Chondrocyte (in vitro differentiated cells): ENCODE measurements around the gene ZSCAN4. TPM values are rescaled to one million over a fixed set of nuclear protein-coding genes. Genes with fewer than 3 reads are reported as not detected.

ENCODE experiments used
- DNase-seq: peaks from one replicate; pipeline ENCODE4 v3.0.0; 2021; ENCODE audit warnings: mixed read lengths, low spot score
- H3K27ac Mint-ChIP-seq: one replicate; pipeline ENCODE4 v1.8.0; 2021; ENCODE audit warnings: mild to moderate bottlenecking, moderate library complexity, mixed read lengths; ENCODE audit not compliant: unreplicated experiment
- H3K27me3 Mint-ChIP-seq: 2 replicates; pipeline ENCODE4 v1.8.0; 2021; ENCODE audit warnings: low read depth, mixed read lengths
- H3K36me3 Mint-ChIP-seq: 2 replicates; pipeline ENCODE4 v1.8.0; 2021; ENCODE audit warnings: low read depth, mixed read lengths
- H3K4me1 Mint-ChIP-seq: 2 replicates; pipeline ENCODE4 v1.8.0; 2021; ENCODE audit warnings: low read depth, mild to moderate bottlenecking, mixed read lengths
- H3K4me3 Mint-ChIP-seq: one replicate; pipeline ENCODE4 v1.8.0; 2021; ENCODE audit warnings: mild to moderate bottlenecking, moderate library complexity, mixed read lengths; ENCODE audit not compliant: unreplicated experiment
- H3K9me3 Mint-ChIP-seq: 2 replicates; pipeline ENCODE4 v1.8.0; 2021; ENCODE audit warnings: low read depth, mixed read lengths
- total RNA-seq: library from RNA; stranded (reverse); gene quantifications from 3 replicates; pipeline ENCODE4 v1.2.1, GENCODE V29; 2021
- TF ChIP-seq, protein P1 (sequence below): fragments of 200-600 bp; sonication (generic); IDR thresholded peaks from 2 replicates; pipeline ENCODE4 v1.5.0; 2021; ENCODE audit warnings: antibody characterized with exemption, mild to moderate bottlenecking, moderate library complexity

ZSCAN4 gene
- total RNA-seq, 1 donor from 2014 or later: not detected

DNA sequence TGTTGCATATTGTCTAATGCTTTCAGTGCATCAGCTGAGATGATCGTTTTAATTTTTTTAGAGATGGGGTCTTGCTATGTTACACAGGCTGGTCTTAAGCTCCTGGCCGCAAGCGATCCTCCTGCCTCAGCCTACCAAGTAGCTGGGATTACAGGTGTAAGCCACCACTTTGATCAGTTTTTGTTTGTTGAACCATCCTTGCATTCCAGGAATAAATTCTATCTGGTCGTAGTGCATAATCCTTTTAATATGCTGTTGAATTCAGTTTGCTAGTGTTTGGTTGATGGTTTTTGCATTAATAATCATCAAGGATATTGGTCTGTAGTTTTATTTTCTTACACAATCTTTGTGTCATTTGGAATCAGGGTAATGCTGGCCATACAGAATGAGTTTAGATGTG is 31.4 kb upstream of the ZSCAN4 start:
- peaks cover 69% of the 10 kb centered on the region for H3K36me3 Mint-ChIP-seq
- peaks cover 18% of the 10 kb centered on the region for H3K4me1 Mint-ChIP-seq
- no peak for DNase-seq

DNA sequence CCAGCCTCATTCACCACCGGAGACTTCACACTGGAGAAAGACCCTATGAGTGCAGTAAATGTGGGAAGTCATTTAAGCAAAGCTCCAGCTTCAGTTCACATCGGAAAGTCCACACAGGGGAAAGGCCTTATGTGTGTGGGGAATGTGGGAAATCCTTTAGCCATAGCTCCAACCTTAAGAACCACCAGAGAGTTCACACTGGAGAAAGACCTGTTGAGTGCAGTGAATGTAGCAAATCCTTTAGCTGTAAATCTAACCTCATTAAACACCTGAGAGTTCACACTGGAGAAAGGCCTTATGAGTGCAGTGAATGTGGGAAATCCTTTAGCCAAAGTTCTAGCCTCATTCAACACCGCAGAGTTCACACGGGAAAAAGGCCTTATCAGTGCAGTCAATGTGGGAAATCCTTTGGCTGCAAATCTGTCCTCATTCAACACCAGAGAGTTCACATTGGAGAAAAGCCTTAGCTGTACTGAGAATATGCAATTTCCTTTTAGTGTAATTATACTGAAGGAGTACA is 27.0 kb upstream of the ZSCAN4 start:
- no peaks in the 10 kb centered on the region for H3K4me1 Mint-ChIP-seq
- TF ChIP-seq, protein P1, sequence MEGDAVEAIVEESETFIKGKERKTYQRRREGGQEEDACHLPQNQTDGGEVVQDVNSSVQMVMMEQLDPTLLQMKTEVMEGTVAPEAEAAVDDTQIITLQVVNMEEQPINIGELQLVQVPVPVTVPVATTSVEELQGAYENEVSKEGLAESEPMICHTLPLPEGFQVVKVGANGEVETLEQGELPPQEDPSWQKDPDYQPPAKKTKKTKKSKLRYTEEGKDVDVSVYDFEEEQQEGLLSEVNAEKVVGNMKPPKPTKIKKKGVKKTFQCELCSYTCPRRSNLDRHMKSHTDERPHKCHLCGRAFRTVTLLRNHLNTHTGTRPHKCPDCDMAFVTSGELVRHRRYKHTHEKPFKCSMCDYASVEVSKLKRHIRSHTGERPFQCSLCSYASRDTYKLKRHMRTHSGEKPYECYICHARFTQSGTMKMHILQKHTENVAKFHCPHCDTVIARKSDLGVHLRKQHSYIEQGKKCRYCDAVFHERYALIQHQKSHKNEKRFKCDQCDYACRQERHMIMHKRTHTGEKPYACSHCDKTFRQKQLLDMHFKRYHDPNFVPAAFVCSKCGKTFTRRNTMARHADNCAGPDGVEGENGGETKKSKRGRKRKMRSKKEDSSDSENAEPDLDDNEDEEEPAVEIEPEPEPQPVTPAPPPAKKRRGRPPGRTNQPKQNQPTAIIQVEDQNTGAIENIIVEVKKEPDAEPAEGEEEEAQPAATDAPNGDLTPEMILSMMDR: no peak
- no peak for DNase-seq
- H3K27ac Mint-ChIP-seq: no peak overlapping the region
- H3K36me3 Mint-ChIP-seq: peaks cover 58% of the 10 kb centered on the region
- no peaks in the 10 kb centered on the region for H3K27me3 Mint-ChIP-seq
- peaks cover 50% of the 10 kb centered on the region for H3K9me3 Mint-ChIP-seq
- no peak overlapping the region for H3K4me3 Mint-ChIP-seq

More for the DNA sequence above, 31.4 kb upstream of the ZSCAN4 start:
- TF ChIP-seq, protein P1: no peak
- Mint-ChIP-seq H3K27ac (no peak overlapping the region), H3K27me3 (no peaks in the 10 kb centered on the region), H3K9me3 (peaks cover 57% of the 10 kb centered on the region), H3K4me3 (no peak overlapping the region)

DNA sequence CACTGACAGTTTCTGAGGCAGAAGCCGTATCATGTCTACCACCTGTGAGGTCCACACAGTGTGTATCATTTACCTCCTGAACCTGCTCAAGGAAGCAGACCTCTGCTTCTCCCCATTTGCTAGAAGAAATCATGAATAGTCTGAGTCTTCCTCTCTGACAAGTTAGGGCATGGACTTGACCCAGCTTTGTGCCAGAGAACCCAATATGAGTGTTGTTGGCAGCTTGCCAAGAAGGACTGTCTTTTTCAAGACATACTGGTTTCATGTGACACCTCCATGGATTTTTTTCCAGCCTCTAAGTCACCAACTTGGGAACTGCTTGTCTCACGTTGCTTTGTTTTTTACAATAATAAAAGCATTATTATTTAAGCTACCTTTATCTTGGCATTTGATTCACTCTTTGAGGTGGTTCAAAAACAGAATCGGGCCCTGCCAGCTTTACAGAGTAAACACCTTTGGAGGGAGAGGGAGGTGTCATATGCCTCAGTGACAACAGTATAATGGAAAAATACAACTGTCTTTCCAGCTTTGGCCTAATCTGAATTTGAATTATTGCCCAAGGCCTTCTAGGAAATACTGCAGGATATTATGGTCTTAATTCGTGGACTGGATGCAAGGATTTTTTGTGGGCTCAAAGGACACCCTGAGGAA is 26.2 kb upstream of the ZSCAN4 start:
- no peaks in the 10 kb centered on the region for H3K4me1 Mint-ChIP-seq
- no peak overlapping the region for H3K27ac Mint-ChIP-seq
- peaks cover 42% of the 10 kb centered on the region for H3K9me3 Mint-ChIP-seq
- H3K4me3 Mint-ChIP-seq: no peak overlapping the region
- DNase-seq: no peak
- H3K36me3 Mint-ChIP-seq: peaks cover 50% of the 10 kb centered on the region
- H3K27me3 Mint-ChIP-seq: no peaks in the 10 kb centered on the region
- TF ChIP-seq, protein P1: no peak

DNA sequence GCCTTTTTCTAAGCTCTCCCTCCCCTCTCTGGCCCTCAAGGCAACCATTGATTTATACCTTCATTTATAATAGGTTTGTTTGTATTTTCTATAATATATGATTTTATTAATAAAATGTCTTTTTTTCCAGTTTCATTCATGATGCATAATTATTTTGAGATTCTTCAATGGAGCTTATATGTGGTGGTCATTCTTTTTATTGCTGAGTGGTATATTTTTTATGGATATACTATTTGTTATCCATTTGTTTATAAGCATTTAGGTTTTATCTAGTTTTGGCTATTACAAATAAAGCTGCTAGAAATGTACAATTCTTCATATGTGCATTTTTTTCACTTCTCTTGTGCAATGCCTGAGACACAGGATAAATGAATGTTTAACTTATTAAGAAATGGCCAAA is 25.0 kb upstream of the ZSCAN4 start:
- peaks cover 42% of the 10 kb centered on the region for H3K36me3 Mint-ChIP-seq
- no peaks in the 10 kb centered on the region for H3K27me3 Mint-ChIP-seq
- TF ChIP-seq, protein P1: no peak

DNA sequence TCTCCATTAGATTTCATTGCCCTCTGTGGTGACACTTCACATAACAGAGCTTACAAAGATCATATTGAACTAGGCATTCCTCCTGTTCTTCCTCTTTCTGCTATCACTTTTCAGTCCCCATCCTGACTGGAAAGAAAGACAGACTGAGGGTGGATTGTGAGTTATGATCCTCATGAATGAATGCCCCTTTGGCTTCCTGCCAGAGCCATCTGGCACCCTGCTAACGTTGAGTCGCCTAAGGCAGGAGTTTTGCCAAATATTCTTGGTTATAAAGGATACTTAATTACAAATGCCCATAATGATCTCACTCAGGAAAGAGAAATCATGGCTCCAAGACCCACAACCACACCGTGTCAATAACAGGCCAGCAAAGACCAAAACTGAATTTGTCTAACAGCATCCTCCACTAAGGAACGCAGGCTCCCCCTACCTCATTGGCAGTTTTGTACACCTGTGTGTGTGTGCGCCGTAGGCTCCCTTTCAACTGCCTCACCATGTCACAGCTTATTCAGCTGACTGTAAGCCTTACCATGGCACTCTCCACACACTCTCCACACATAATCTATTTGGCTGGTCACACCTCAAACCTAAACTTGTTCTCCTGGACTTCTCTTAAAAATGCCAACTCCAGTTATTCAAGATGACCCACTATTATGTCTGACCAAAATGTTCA is 20.3 kb upstream of the ZSCAN4 start:
- Mint-ChIP-seq H3K36me3 (no peaks in the 10 kb centered on the region), H3K9me3 (peaks cover 2% of the 10 kb centered on the region), H3K27ac (no peak overlapping the region), H3K4me3 (no peak overlapping the region), H3K4me1 (no peaks in the 10 kb centered on the region), H3K27me3 (no peaks in the 10 kb centered on the region)
- TF ChIP-seq, protein P1: no peak
- no peak for DNase-seq

More for the DNA sequence above, 25.0 kb upstream of the ZSCAN4 start:
- DNase-seq: no peak
- no peak overlapping the region for H3K27ac Mint-ChIP-seq
- H3K4me1 Mint-ChIP-seq: no peaks in the 10 kb centered on the region
- H3K9me3 Mint-ChIP-seq: peaks cover 35% of the 10 kb centered on the region
- no peak overlapping the region for H3K4me3 Mint-ChIP-seq
